Activated naive CD8-positive, alpha-beta T cell treated with anti-CD3 and anti-CD28 coated beads, Interleukin-2, amount 10 ng/mL, durations not matched to agents 7 days and 5 days (primary cell): ENCODE data around the gene PTPRJ. TPM values are rescaled to one million over a fixed set of nuclear protein-coding genes. Genes with fewer than 3 reads are reported as not detected.

Experiments
- ATAC-seq: fragments of 150-1000 bp; cut with Tn5 transposase; one replicate; pipeline ENCODE4 v1.10.0; 2021; ENCODE audit warnings: low read depth, moderate library complexity
- POLR2A ChIA-PET: fragments of 350-600 bp; sonication (Branson Sonifier 250); formaldehyde crosslinking; loops from one replicate; lab custom pipeline; 2021; ENCODE audit warnings: antibody characterized with exemption; lab: Charles Lee
- DNase-seq: peaks from one replicate; pipeline ENCODE4 v3.0.0; 2021
- H3K27ac Mint-ChIP-seq: one replicate; pipeline ENCODE4 v1.8.0; 2022; ENCODE audit warnings: mild to moderate bottlenecking, mixed read lengths
- H3K27me3 Mint-ChIP-seq: one replicate; pipeline ENCODE4 v1.8.0; 2022; ENCODE audit warnings: mild to moderate bottlenecking, moderate library complexity, mixed read lengths
- H3K36me3 Mint-ChIP-seq: one replicate; pipeline ENCODE4 v1.8.0; 2021; ENCODE audit warnings: mild to moderate bottlenecking, mixed read lengths
- H3K4me1 Mint-ChIP-seq: one replicate; pipeline ENCODE4 v1.8.0; 2021; ENCODE audit warnings: mixed read lengths
- H3K4me3 Mint-ChIP-seq: one replicate; pipeline ENCODE4 v1.8.0; 2022; ENCODE audit warnings: mild to moderate bottlenecking, moderate library complexity, mixed read lengths
- H3K9me3 Mint-ChIP-seq: one replicate; pipeline ENCODE4 v1.8.0; 2021; ENCODE audit warnings: mixed read lengths
- total RNA-seq, 2 experiments: library from RNA; stranded (reverse); gene quantifications; one replicate each; pipeline ENCODE4 v1.2.3, GENCODE V29; 2021

The PTPRJ gene
- total RNA-seq, 2 experiments from 2014 or later, result 51.5 to 53.5 TPM

GRCh38 chr11:48109046-48109666 lies 128.8 kb downstream of the PTPRJ start:
- no peak for DNase-seq
- no peaks in the 10 kb centered on the region for H3K27me3 Mint-ChIP-seq
- peak; percentile 43 for ATAC-seq
- peak overlapping the region; percentile 72 for H3K4me3 Mint-ChIP-seq
- no peaks in the 10 kb centered on the region for H3K9me3 Mint-ChIP-seq
- peak overlapping the region; percentile 94 for H3K27ac Mint-ChIP-seq
- peaks cover 21% of the 10 kb centered on the region for H3K36me3 Mint-ChIP-seq
- H3K4me1 Mint-ChIP-seq, result peaks cover 44% of the 10 kb centered on the region
- POLR2A ChIA-PET, result interaction anchor here (0.6 to 1.9 kb wide), 8 partner anchors 33 to 341 kb away, joined by 3 to 6 read pairs (median 4); partner anchors contain the start of gene NUP160

- Mint-ChIP-seq H3K4me3 (no peak overlapping the region), H3K9me3 (peaks cover 5% of the 10 kb centered on the region), H3K36me3 (peaks cover 32% of the 10 kb centered on the region), H3K27me3 (no peaks in the 10 kb centered on the region), H3K27ac (no peak overlapping the region), H3K4me1 (peaks cover 41% of the 10 kb centered on the region)
- ATAC-seq (no peak), DNase-seq (no peak)
- POLR2A ChIA-PET, result interaction anchor here (1.3 kb wide), 1 partner anchor 176 kb away, joined by 4 read pairs; no protein-coding TSS in a partner anchor
Observed at GRCh38 chr11:48110509-48110766, 130.1 kb downstream of the PTPRJ start.

GRCh38 chr11:48111891-48112290 lies 131.5 kb downstream of the PTPRJ start:
- POLR2A ChIA-PET, result interaction anchor here (1.2 kb wide), 1 partner anchor 180 kb away, joined by 4 read pairs; no protein-coding TSS in a partner anchor
- Mint-ChIP-seq H3K27me3 (no peaks in the 10 kb centered on the region), H3K36me3 (peaks cover 40% of the 10 kb centered on the region), H3K4me3 (no peak overlapping the region), H3K27ac (no peak overlapping the region), H3K4me1 (peaks cover 30% of the 10 kb centered on the region), H3K9me3 (peaks cover 7% of the 10 kb centered on the region)
- ATAC-seq (no peak), DNase-seq (no peak)

- ATAC-seq, result no peak
- H3K4me1 Mint-ChIP-seq, result peaks cover 5% of the 10 kb centered on the region
- POLR2A ChIA-PET, result no interaction called here
- DNase-seq, result no peak
- peaks cover 53% of the 10 kb centered on the region for H3K36me3 Mint-ChIP-seq
- no peaks in the 10 kb centered on the region for H3K27me3 Mint-ChIP-seq
- H3K9me3 Mint-ChIP-seq, result peaks cover 7% of the 10 kb centered on the region
- H3K27ac Mint-ChIP-seq, result no peak overlapping the region
- H3K4me3 Mint-ChIP-seq, result no peak overlapping the region
Observed at GRCh38 chr11:48114740-48115139, 134.4 kb downstream of the PTPRJ start.

- H3K36me3 Mint-ChIP-seq, result peaks cover 55% of the 10 kb centered on the region
- peaks cover under 1% of the 10 kb centered on the region for H3K4me1 Mint-ChIP-seq
- no peak overlapping the region for H3K27ac Mint-ChIP-seq
- DNase-seq (no peak), ATAC-seq (no peak)
- peaks cover 7% of the 10 kb centered on the region for H3K9me3 Mint-ChIP-seq
- POLR2A ChIA-PET, result interaction anchor here (0.5 kb wide), 1 partner anchor 104 kb away, joined by 5 read pairs; no protein-coding TSS in a partner anchor
- no peaks in the 10 kb centered on the region for H3K27me3 Mint-ChIP-seq
- no peak overlapping the region for H3K4me3 Mint-ChIP-seq
Observed at GRCh38 chr11:48116437-48117228, 136.3 kb downstream of the PTPRJ start.

GRCh38 chr11:48122246-48122645 lies 141.9 kb downstream of the PTPRJ start:
- Mint-ChIP-seq H3K4me1 (peaks cover 7% of the 10 kb centered on the region), H3K36me3 (peaks cover 28% of the 10 kb centered on the region), H3K27me3 (no peaks in the 10 kb centered on the region), H3K9me3 (no peaks in the 10 kb centered on the region), H3K4me3 (no peak overlapping the region), H3K27ac (no peak overlapping the region)
- POLR2A ChIA-PET, result no interaction called here
- no peak for ATAC-seq
- DNase-seq, result no peak

GRCh38 chr11:48122656-48123055 lies 142.3 kb downstream of the PTPRJ start:
- POLR2A ChIA-PET, result no interaction called here
- H3K36me3 Mint-ChIP-seq, result peaks cover 26% of the 10 kb centered on the region
- peaks cover 7% of the 10 kb centered on the region for H3K4me1 Mint-ChIP-seq
- no peak for DNase-seq
- no peak overlapping the region for H3K27ac Mint-ChIP-seq
- H3K4me3 Mint-ChIP-seq, result no peak overlapping the region
- H3K9me3 Mint-ChIP-seq, result no peaks in the 10 kb centered on the region
- H3K27me3 Mint-ChIP-seq, result no peaks in the 10 kb centered on the region
- no peak for ATAC-seq

- Mint-ChIP-seq H3K36me3 (peaks cover 27% of the 10 kb centered on the region), H3K27me3 (no peaks in the 10 kb centered on the region), H3K27ac (peak overlapping the region; percentile 22), H3K4me3 (no peak overlapping the region), H3K9me3 (no peaks in the 10 kb centered on the region), H3K4me1 (peaks cover 7% of the 10 kb centered on the region)
- DNase-seq (no peak), ATAC-seq (no peak)
- POLR2A ChIA-PET, result no interaction called here
Observed at GRCh38 chr11:48123254-48123875, 143.0 kb downstream of the PTPRJ start.

- H3K4me1 Mint-ChIP-seq, result peaks cover 9% of the 10 kb centered on the region
- no peak for ATAC-seq
- peak overlapping the region; percentile 27 for H3K27ac Mint-ChIP-seq
- no peak overlapping the region for H3K4me3 Mint-ChIP-seq
- H3K36me3 Mint-ChIP-seq, result peaks cover 26% of the 10 kb centered on the region
- POLR2A ChIA-PET, result no interaction called here
- no peaks in the 10 kb centered on the region for H3K27me3 Mint-ChIP-seq
- no peaks in the 10 kb centered on the region for H3K9me3 Mint-ChIP-seq
- DNase-seq, result no peak
Observed at GRCh38 chr11:48123934-48124755, 143.8 kb downstream of the PTPRJ start.

- ATAC-seq, result no peak
- DNase-seq, result no peak
- H3K27ac Mint-ChIP-seq, result no peak overlapping the region
- peaks cover 31% of the 10 kb centered on the region for H3K36me3 Mint-ChIP-seq
- POLR2A ChIA-PET, result no interaction called here
- H3K4me1 Mint-ChIP-seq, result peaks cover 15% of the 10 kb centered on the region
- H3K4me3 Mint-ChIP-seq, result no peak overlapping the region
- no peaks in the 10 kb centered on the region for H3K27me3 Mint-ChIP-seq
- no peaks in the 10 kb centered on the region for H3K9me3 Mint-ChIP-seq
Observed at GRCh38 chr11:48124880-48125279, 144.5 kb downstream of the PTPRJ start.

GRCh38 chr11:48125866-48126265 lies 145.5 kb downstream of the PTPRJ start:
- Mint-ChIP-seq H3K4me3 (no peak overlapping the region), H3K27ac (no peak overlapping the region), H3K27me3 (no peaks in the 10 kb centered on the region), H3K36me3 (peaks cover 32% of the 10 kb centered on the region), H3K9me3 (no peaks in the 10 kb centered on the region), H3K4me1 (peaks cover 20% of the 10 kb centered on the region)
- no peak for DNase-seq
- POLR2A ChIA-PET, result no interaction called here
- ATAC-seq, result no peak

- DNase-seq, result no peak
- no peak for ATAC-seq
- no peaks in the 10 kb centered on the region for H3K27me3 Mint-ChIP-seq
- no peak overlapping the region for H3K4me3 Mint-ChIP-seq
- POLR2A ChIA-PET, result no interaction called here
- H3K36me3 Mint-ChIP-seq, result peaks cover 41% of the 10 kb centered on the region
- H3K9me3 Mint-ChIP-seq, result no peaks in the 10 kb centered on the region
- H3K27ac Mint-ChIP-seq, result no peak overlapping the region
- peaks cover 21% of the 10 kb centered on the region for H3K4me1 Mint-ChIP-seq
Observed at GRCh38 chr11:48127521-48128183, 147.3 kb downstream of the PTPRJ start.
